IPS DF 6.9 (cell line): Measurements from ENCODE around the gene FOXM1.

Source experiments
- DNase-seq: peaks from one replicate; pipeline ENCODE4 v3.0.0-alpha.2; 2013; ENCODE audit warnings: low read depth, low spot score
- H3K27ac ChIP-seq: one replicate; pipeline ENCODE4 v1.5.1; 2013; ENCODE audit warnings: low read length, control low read depth
- H3K27me3 ChIP-seq: 2 replicates; pipeline ENCODE4 v1.6.1; 2013; ENCODE audit warnings: mild to moderate bottlenecking, low read length; ENCODE audit not compliant: control insufficient read depth, insufficient read depth
- H3K36me3 ChIP-seq: 2 replicates; pipeline ENCODE4 v1.6.1; 2013; ENCODE audit warnings: low read length; ENCODE audit not compliant: control insufficient read depth, insufficient read depth
- H3K4me1 ChIP-seq: 2 replicates; pipeline ENCODE4 v1.6.1; 2013; ENCODE audit warnings: low read length; ENCODE audit not compliant: control insufficient read depth, insufficient read depth
- H3K4me3 ChIP-seq: 2 replicates; pipeline ENCODE4 v1.5.1; 2013; ENCODE audit warnings: mild to moderate bottlenecking, low read length
- H3K9me3 ChIP-seq: 2 replicates; pipeline ENCODE4 v1.6.1; 2013; ENCODE audit warnings: low read length, inconsistent platforms; ENCODE audit not compliant: control insufficient read depth, insufficient read depth
- WGBS: extraction: QIAGEN DNeasy Blood & Tissue Kit; methylation state at CpG from one replicate; pipeline ENCODE4 v1.1.7; 2013; ENCODE audit warnings: mixed read lengths, missing lambda C conversion rate; ENCODE audit not compliant: insufficient read length, insufficient coverage; 5-methylcytosine and 5-hydroxymethylcytosine counted together

Gene FOXM1, protein sequence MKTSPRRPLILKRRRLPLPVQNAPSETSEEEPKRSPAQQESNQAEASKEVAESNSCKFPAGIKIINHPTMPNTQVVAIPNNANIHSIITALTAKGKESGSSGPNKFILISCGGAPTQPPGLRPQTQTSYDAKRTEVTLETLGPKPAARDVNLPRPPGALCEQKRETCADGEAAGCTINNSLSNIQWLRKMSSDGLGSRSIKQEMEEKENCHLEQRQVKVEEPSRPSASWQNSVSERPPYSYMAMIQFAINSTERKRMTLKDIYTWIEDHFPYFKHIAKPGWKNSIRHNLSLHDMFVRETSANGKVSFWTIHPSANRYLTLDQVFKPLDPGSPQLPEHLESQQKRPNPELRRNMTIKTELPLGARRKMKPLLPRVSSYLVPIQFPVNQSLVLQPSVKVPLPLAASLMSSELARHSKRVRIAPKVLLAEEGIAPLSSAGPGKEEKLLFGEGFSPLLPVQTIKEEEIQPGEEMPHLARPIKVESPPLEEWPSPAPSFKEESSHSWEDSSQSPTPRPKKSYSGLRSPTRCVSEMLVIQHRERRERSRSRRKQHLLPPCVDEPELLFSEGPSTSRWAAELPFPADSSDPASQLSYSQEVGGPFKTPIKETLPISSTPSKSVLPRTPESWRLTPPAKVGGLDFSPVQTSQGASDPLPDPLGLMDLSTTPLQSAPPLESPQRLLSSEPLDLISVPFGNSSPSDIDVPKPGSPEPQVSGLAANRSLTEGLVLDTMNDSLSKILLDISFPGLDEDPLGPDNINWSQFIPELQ

GRCh38 chr12:2877047-2877952, at the start of gene FOXM1, which contains the start of gene RHNO1:
TSS of gene FOXM1 (minus strand) at chr12:2877174. CDS start at chr12:2874478, 2,696 bp downstream.
TSS of gene RHNO1 (plus strand) at chr12:2877223. CDS start at chr12:2885367, 8,144 bp downstream.
- DNase-seq = peak; percentile 72
- H3K4me3 ChIP-seq = peak within 1 kb of the TSS; percentile 95
- H3K4me1 ChIP-seq = no peaks in the 10 kb centered on the region
- H3K9me3 ChIP-seq = no peaks in the 10 kb centered on the region
- peaks cover 8% of the 10 kb centered on the region for H3K36me3 ChIP-seq
- no CpG with 5 or more reads among the region's 70 CpGs for WGBS
- no peak within 1 kb of the TSS for H3K27ac ChIP-seq
- H3K27me3 ChIP-seq = no peaks in the 10 kb centered on the region

DNA sequence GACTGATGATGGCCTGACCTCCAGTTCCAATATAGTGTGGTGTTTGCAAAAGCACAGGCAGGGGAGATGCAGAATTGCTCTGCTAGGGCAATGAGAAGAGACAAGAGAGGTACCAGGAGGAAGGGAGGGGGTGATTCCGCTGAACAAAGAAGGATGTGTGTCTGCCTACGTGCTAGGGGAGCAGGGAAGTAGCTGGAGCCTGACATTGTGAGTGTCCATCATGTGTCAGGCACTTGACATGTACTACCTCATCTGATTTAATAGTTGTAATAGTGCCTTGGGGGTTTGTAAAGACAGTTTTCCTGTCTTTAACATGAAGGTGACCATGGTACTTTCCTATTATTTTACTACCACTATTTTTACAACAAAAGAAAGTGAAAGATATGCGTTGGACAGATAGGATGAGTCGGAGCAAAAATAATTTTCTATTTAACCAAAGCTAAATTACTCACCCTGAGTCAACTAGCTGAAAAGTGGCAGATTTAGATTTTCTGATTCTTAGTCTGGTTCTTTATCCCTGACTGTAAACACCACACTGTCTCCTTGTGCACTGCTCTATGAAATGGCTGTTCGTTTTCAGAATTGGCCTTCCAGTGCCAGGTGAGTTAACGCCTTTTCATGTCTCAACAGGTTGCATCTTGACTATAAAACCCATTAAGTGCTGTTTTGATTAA, 48.5 kb upstream of the FOXM1 start:
- H3K9me3 ChIP-seq = no peaks in the 10 kb centered on the region
- no CpG with 5 or more reads among the region's 6 CpGs for WGBS
- no peaks in the 10 kb centered on the region for H3K27me3 ChIP-seq
- DNase-seq = no peak
- no peak overlapping the region for H3K27ac ChIP-seq
- H3K36me3 ChIP-seq = no peaks in the 10 kb centered on the region
- no peaks in the 10 kb centered on the region; the same call in 1 of the 2 replicates for H3K4me1 ChIP-seq
- H3K4me3 ChIP-seq = no peak overlapping the region

DNA sequence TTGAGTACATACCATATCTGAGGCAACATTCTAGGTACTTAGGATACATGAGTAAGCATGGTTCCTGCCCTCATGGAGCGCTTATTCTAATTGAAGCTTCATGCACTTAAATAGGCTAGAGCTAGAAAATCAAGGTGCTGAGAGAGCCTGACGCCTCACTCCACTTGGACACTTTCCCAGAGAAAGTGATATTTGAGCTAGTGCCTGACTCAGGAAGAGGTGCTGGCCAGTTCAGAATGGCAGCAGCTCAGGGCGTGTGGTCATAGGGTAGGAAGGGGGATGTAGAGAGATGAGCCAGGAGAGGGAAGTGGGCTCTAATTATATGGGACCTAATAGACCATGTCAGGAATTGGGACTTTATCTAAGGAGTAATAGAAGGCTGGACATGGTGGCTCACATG, 47.0 kb upstream of the FOXM1 start:
- DNase-seq = no peak
- Histone ChIP-seq H3K27ac (no peak overlapping the region), H3K9me3 (no peaks in the 10 kb centered on the region), H3K27me3 (no peaks in the 10 kb centered on the region), H3K4me3 (no peak overlapping the region), H3K4me1 (no peaks in the 10 kb centered on the region; the same call in 1 of the 2 replicates), H3K36me3 (no peaks in the 10 kb centered on the region)
- no CpG with 5 or more reads among the region's 3 CpGs for WGBS

DNA sequence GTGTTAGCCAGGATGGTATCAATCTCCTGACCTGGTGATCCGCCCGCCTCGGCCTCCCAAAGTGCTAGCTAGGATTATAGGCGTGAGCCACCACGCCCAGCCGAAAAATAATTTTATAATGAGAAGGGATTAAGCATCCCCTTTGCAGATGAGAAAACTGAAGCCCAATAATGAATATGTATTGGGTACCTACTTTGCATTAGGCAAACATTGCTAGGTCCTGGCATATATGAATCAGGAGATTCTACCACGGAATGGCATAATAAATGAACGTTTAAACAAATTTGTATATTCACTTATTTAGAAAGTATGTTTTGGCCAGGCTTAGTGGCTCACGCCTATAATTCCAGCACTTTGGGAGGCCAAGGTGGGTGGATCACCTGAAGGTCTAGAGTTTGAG, 46.1 kb upstream of the FOXM1 start:
- no CpG with 5 or more reads among the region's 9 CpGs for WGBS

GRCh38 chr12:2922329-2922728, 45.4 kb upstream of the FOXM1 start:
- Histone ChIP-seq H3K4me3 (no peak overlapping the region), H3K27ac (no peak overlapping the region), H3K36me3 (no peaks in the 10 kb centered on the region), H3K4me1 (no peaks in the 10 kb centered on the region; the same call in 1 of the 2 replicates), H3K27me3 (no peaks in the 10 kb centered on the region), H3K9me3 (no peaks in the 10 kb centered on the region)
- DNase-seq = no peak
- WGBS = no CpG with 5 or more reads among the region's 2 CpGs

More for the DNA sequence above, 46.1 kb upstream of the FOXM1 start:
- no peaks in the 10 kb centered on the region for H3K27me3 ChIP-seq
- DNase-seq = no peak
- no peak overlapping the region for H3K27ac ChIP-seq
- H3K9me3 ChIP-seq = no peaks in the 10 kb centered on the region
- H3K36me3 ChIP-seq = no peaks in the 10 kb centered on the region
- no peak overlapping the region for H3K4me3 ChIP-seq
- no peaks in the 10 kb centered on the region; the same call in 1 of the 2 replicates for H3K4me1 ChIP-seq

DNA sequence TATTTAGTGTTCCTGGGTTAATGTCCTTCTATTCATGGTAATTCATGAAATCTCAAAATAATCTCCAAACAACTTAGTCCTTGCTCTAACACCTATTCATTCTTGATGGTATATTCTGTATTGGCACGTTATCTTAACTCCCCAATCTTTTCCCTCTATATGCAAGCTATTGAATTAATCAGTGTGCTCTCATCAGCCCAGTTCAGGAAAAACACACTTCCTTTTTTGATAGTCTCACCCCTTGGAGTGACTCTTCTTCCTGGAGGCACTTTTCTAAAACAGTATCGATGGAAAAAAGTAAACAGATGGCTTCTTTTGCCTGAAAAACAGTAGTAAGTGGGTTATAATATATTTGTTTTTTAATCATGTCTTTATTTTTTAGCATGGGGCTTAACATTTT, 42.3 kb upstream of the FOXM1 start:
- Histone ChIP-seq H3K27ac (no peak overlapping the region), H3K4me1 (no peaks in the 10 kb centered on the region; the same call in 1 of the 2 replicates), H3K36me3 (no peaks in the 10 kb centered on the region), H3K27me3 (no peaks in the 10 kb centered on the region), H3K4me3 (no peak overlapping the region), H3K9me3 (no peaks in the 10 kb centered on the region)
- DNase-seq = no peak
- no CpG with 5 or more reads among the region's 2 CpGs for WGBS

DNA sequence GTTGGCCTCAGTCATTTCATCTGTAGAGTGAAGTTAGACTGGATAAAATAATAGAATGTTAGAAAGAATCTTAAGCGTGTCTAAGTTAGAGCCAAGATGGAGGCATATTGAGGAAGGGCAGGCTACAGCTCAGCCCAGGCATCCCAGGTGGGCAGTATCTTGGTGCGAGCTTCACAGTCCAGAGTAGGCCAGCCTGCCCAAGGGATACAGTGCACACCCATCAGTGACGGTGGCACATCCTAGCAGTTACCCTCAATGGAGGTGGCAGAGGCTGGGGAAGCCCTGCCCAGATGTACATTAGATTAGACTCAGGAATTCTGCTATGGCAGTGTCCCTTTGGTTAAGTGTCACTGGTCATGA, 35.2 kb upstream of the FOXM1 start:
- no peak overlapping the region for H3K4me3 ChIP-seq
- H3K9me3 ChIP-seq = no peaks in the 10 kb centered on the region
- no peaks in the 10 kb centered on the region for H3K27me3 ChIP-seq
- H3K36me3 ChIP-seq = no peaks in the 10 kb centered on the region
- DNase-seq = no peak
- H3K4me1 ChIP-seq = no peaks in the 10 kb centered on the region
- WGBS = no CpG with 5 or more reads among the region's 3 CpGs
- no peak overlapping the region for H3K27ac ChIP-seq

- Histone ChIP-seq H3K4me3 (no peak overlapping the region), H3K9me3 (no peaks in the 10 kb centered on the region; the same call in 1 of the 2 replicates), H3K4me1 (no peaks in the 10 kb centered on the region), H3K27ac (no peak overlapping the region), H3K36me3 (no peaks in the 10 kb centered on the region), H3K27me3 (no peaks in the 10 kb centered on the region)
- no CpG with 5 or more reads among the region's 2 CpGs for WGBS
- no peak for DNase-seq
Measured at GRCh38 chr12:2904260-2904659, 27.3 kb upstream of the FOXM1 start.

DNA sequence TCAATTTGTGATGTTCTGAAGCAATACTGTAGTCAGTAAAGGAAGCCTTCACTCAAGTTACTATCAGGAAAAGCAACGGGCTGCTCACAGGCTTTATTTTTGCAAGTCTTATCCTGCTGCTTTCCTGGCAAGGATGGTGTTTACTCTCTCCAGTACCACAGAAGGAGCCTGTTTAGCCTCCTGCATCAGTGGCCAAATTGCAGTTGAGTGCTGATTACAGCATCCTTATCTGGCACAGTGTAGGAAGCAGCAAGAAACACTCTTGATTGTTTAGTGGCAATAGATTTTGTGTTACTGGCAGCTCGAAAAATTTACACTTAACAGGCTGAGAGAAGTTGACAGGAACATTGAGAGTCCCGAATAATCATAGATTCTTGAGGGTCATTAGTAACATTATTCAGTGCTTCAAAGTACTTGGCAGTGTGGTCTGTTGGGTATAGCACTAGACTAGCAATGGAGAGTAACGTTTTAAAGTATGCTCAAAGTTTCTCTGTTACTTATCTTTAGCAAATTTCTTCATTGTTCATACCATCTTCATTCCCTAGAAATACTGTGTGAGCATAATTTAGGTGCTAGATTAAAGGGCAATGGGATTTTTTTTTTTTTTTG, 25.4 kb upstream of the FOXM1 start:
- no peak overlapping the region for H3K27ac ChIP-seq
- no peaks in the 10 kb centered on the region; the same call in 1 of the 2 replicates for H3K9me3 ChIP-seq
- no peaks in the 10 kb centered on the region for H3K27me3 ChIP-seq
- no CpG with 5 or more reads among the region's 4 CpGs for WGBS
- no peaks in the 10 kb centered on the region for H3K36me3 ChIP-seq
- H3K4me1 ChIP-seq = no peaks in the 10 kb centered on the region
- DNase-seq = no peak
- H3K4me3 ChIP-seq = no peak overlapping the region
